ENCODE measurements around the gene OR6M1. TPM values are rescaled to one million over a fixed set of nuclear protein-coding genes. Genes with fewer than 3 reads are reported as not detected.

OR6M1 gene
- total RNA-seq, 2 donors from 2014 or later = not detected

DNA sequence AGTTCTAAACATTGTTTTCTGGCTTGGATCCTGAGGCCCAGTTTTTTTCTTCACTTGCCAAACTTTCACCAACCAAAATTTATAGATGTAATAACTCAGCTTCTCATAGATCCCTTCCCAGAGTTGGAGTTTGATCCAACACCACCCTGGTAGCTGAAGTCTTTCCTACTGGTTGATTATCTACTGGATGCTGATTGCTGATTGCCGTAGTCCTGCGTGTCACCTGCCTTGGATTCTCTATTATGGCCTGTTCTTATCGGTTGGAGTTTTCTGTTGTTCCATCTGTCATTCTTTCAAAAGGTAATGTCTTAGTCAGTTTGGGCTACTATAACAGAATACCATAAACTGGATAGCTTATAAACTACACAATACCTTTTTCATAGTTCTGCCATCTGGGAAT, 34.5 kb downstream of the OR6M1 start:
- Mint-ChIP-seq H3K4me3 (no peak overlapping the region), H3K36me3 (ENCODE audit: low read depth) (peaks cover 2% of the 10 kb centered on the region), H3K4me1 (no peaks in the 10 kb centered on the region), H3K27ac (no peak overlapping the region), H3K27me3 (peaks cover 21% of the 10 kb centered on the region)
- ATAC-seq (no peak), DNase-seq (no peak)
- H3K9me3 ChIP-seq (ENCODE audit: control insufficient read depth, low read length, poor library complexity, severe bottlenecking) = no peaks in the 10 kb centered on the region

DNA sequence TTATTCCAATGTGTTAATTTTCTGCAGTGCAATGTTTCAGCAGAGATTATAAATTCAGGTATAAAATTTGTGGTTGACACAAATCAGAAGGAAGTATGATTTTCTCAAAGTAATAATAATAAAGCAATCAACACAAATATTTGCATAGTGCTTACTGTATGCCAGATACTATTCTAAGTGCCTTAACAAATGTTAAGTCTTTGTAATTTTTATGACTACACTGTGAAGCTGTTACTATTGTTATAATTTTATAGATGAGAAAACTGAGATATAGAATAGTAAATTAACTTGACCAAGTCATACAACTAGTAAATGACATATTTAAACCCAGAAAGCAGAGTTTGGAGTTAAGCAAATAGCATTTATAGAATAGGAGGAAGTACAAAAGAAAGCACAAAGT, 35.4 kb downstream of the OR6M1 start:
- Mint-ChIP-seq H3K4me1 (no peaks in the 10 kb centered on the region), H3K4me3 (no peak overlapping the region), H3K27ac (no peak overlapping the region), H3K27me3 (peaks cover 25% of the 10 kb centered on the region), H3K36me3 (ENCODE audit: low read depth) (peaks cover 2% of the 10 kb centered on the region)
- DNase-seq (no peak), ATAC-seq (no peak)
- H3K9me3 ChIP-seq (ENCODE audit: control insufficient read depth, low read length, poor library complexity, severe bottlenecking) = no peaks in the 10 kb centered on the region

GRCh38 chr11:123765601-123766000, 40.5 kb downstream of the OR6M1 start:
- H3K4me1 Mint-ChIP-seq = no peaks in the 10 kb centered on the region
- no peak for DNase-seq
- ATAC-seq = no peak
- peaks cover 2% of the 10 kb centered on the region for H3K36me3 Mint-ChIP-seq (ENCODE audit: low read depth)
- peaks cover 25% of the 10 kb centered on the region for H3K27me3 Mint-ChIP-seq
- H3K27ac Mint-ChIP-seq = no peak overlapping the region
- H3K4me3 Mint-ChIP-seq = no peak overlapping the region
- H3K9me3 ChIP-seq (ENCODE audit: control insufficient read depth, low read length, poor library complexity, severe bottlenecking) = peaks cover 6% of the 10 kb centered on the region

DNA sequence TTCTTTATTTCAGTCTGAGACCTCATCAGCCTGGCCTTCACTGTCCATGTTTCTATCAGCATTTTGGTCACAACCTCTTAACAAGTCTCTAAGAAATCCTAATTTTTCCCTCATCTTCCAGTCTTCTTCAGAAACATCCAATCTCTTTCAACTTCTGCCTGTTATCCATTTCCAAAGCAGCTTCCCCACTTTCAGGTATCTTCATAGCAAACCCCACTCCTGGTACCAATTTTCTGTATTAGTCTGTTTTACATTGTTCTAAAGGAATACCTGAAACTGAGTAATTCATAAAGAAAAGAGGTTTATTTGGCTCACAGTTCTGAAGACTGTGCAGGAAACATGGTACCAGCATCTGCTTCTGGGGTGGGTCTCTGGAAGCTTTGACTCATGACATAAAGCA, 43.7 kb downstream of the OR6M1 start:
- Mint-ChIP-seq H3K36me3 (ENCODE audit: low read depth) (peaks cover under 1% of the 10 kb centered on the region), H3K27me3 (peaks cover 13% of the 10 kb centered on the region), H3K4me1 (no peaks in the 10 kb centered on the region), H3K27ac (no peak overlapping the region), H3K4me3 (no peak overlapping the region)
- peaks cover 6% of the 10 kb centered on the region for H3K9me3 ChIP-seq (ENCODE audit: control insufficient read depth, low read length, poor library complexity, severe bottlenecking)
- no peak for ATAC-seq
- DNase-seq = no peak

- H3K36me3 Mint-ChIP-seq (ENCODE audit: low read depth) = no peaks in the 10 kb centered on the region
- H3K9me3 ChIP-seq (ENCODE audit: control insufficient read depth, low read length, poor library complexity, severe bottlenecking) = peaks cover 6% of the 10 kb centered on the region
- no peak for DNase-seq
- no peak for ATAC-seq
- H3K4me3 Mint-ChIP-seq = no peak overlapping the region
- peaks cover 23% of the 10 kb centered on the region for H3K27me3 Mint-ChIP-seq
- no peaks in the 10 kb centered on the region for H3K4me1 Mint-ChIP-seq
- no peak overlapping the region for H3K27ac Mint-ChIP-seq
Measured at GRCh38 chr11:123760894-123761293, 45.3 kb downstream of the OR6M1 start.

DNA sequence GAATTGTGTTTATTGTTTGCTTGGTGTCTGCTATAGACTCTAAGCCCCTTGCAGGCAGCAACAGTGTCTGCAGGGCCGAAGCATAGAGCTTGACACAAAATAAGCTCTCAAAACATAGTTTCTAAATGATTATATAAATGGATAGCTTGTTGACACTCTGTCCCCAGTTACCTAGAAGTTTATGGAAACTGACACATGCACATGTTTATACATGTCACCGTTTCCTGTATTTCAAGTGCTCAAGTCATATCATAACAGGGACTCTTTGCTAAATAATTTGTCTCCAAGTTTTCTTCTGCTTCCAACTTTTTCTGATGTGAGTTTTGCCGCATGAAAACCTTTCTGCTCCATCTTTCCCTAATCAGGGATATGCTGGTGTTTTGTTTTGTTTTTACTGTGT, 48.2 kb downstream of the OR6M1 start:
- no peak overlapping the region for H3K4me3 Mint-ChIP-seq
- ATAC-seq = no peak

DNA sequence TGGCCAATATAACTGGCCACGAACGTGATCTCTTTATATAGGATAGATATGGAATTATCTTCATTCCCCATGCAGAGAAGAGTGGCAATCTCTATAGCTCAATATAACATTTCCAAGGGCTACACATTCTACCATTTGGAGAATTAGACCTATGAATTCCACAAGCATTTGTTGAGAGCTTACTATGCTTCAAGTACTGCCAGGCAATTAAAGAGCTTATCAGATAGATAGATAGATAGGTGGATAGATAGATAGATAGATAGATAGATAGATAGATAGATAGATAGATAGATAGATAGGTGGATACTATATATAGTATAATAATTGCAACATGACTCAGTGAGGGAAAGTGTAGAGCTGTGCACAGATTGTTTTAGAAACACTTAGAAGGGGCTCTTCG, 50.3 kb downstream of the OR6M1 start:
- no peaks in the 10 kb centered on the region for H3K9me3 ChIP-seq (ENCODE audit: control insufficient read depth, low read length, poor library complexity, severe bottlenecking)
- Mint-ChIP-seq H3K27ac (no peak overlapping the region), H3K4me3 (no peak overlapping the region), H3K4me1 (peaks cover 2% of the 10 kb centered on the region), H3K36me3 (ENCODE audit: low read depth) (no peaks in the 10 kb centered on the region), H3K27me3 (peaks cover 59% of the 10 kb centered on the region)
- no peak for ATAC-seq
- DNase-seq = no peak

More for the DNA sequence above, 48.2 kb downstream of the OR6M1 start:
- H3K27me3 Mint-ChIP-seq = peaks cover 37% of the 10 kb centered on the region
- no peak for DNase-seq
- no peaks in the 10 kb centered on the region for H3K36me3 Mint-ChIP-seq (ENCODE audit: low read depth)
- H3K4me1 Mint-ChIP-seq = peaks cover under 1% of the 10 kb centered on the region
- peak overlapping the region; percentile 32 for H3K27ac Mint-ChIP-seq
- H3K9me3 ChIP-seq (ENCODE audit: control insufficient read depth, low read length, poor library complexity, severe bottlenecking) = peaks cover 6% of the 10 kb centered on the region

Other genes starting within 250 kb of the OR6M1 start
- not detected for gene SCN3B, start 151.7 kb downstream of the OR6M1 start, total RNA-seq
- gene ZNF202, start 64.7 kb downstream of the OR6M1 start, total RNA-seq = 10 to 100 TPM; 11.4 to 11.5 TPM
- gene OR6X1, start 51.8 kb downstream of the OR6M1 start, total RNA-seq = not detected
- gene TMEM225, start 79.3 kb upstream of the OR6M1 start, total RNA-seq = not detected
- gene OR8D4, start 95.8 kb upstream of the OR6M1 start, total RNA-seq = not detected
- not detected for gene OR4D5, start 133.3 kb upstream of the OR6M1 start, total RNA-seq
- gene OR6T1, start 137.5 kb upstream of the OR6M1 start, total RNA-seq = not detected
- not detected for gene OR10S1, start 171.4 kb upstream of the OR6M1 start, total RNA-seq
- gene OR10G6, start 188.8 kb upstream of the OR6M1 start, total RNA-seq = not detected
- not detected for gene OR10G4, start 206.6 kb upstream of the OR6M1 start, total RNA-seq
- gene OR10G9, start 216.7 kb upstream of the OR6M1 start, total RNA-seq = not detected
- not detected for gene OR10G8, start 220.4 kb upstream of the OR6M1 start, total RNA-seq
- gene OR10G7, start 235.0 kb upstream of the OR6M1 start, total RNA-seq = not detected